Measurements from ENCODE around the gene LY9. TPM values are rescaled to one million over a fixed set of nuclear protein-coding genes. Genes with fewer than 3 reads are reported as not detected.

The LY9 gene
- total and polyA plus RNA-seq, 2 of the 13 experiments (the other 11 are each of a cell fraction or from before 2014, with no cell fraction given), result not detected

DNA sequence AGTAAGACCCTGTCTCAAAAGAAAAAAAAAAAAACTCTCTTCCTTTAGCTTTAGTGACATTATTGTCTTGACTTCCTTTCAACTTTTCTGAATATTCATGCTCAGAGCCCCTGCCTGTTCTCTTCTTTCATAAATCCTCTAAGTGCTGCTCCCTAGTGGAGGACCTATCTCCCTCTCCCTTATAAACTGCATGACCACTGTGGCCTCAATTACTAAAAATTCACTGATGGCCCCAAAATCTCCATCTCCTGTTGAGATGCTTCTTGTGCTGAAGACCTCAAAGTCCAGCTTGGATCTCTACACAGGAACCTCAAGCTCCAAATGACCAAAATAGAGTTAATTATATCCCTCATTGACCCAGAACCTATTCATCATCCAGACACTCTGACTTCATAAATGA, 81.2 kb downstream of the LY9 start:
- Histone ChIP-seq H3K9me3 (ENCODE audit: low read length) (no peaks in the 10 kb centered on the region), H3K36me3 (replicated peaks in 1 of 2; ENCODE audit: control insufficient read depth in 1 of 2, insufficient read depth in 2 of 2, low read length in 2 of 2) (no peaks in the 10 kb centered on the region), H3K9ac (ENCODE audit: insufficient read depth, low read depth, low read length) (no peak overlapping the region), H3K4me3 (replicated peaks in 1 of 3; ENCODE audit: insufficient read depth in 1 of 3, low read depth in 2 of 3, low read length in 3 of 3) (no peak overlapping the region), H4K20me1 (ENCODE audit: insufficient read depth, low read length) (no peaks in the 10 kb centered on the region), H2AFZ (ENCODE audit: low read length) (no peak overlapping the region), H3K4me1 (ENCODE audit: insufficient read depth, low read length) (no peaks in the 10 kb centered on the region), H3K27ac (ENCODE audit: extremely low read length, insufficient read depth, low read length) (no peak overlapping the region), H3K79me2 (ENCODE audit: insufficient read depth, low read length) (no peaks in the 10 kb centered on the region), H3K4me2 (ENCODE audit: low read depth, low read length) (no peak overlapping the region), H3K27me3 (ENCODE audit: control insufficient read depth in 1 of 2, insufficient read depth in 2 of 2, low read length in 2 of 2) (no peaks in the 10 kb centered on the region; a peak in 1 of 5 replicates)
- no TSS peak for BruUV-seq (replicated peaks)
- ChIA-PET CTCF (ENCODE audit: low intra/inter-chr PET ratio, low total read pairs) (no interaction called here), POLR2A (no interaction called here)
- intact Hi-C loops (cut with micrococcal nuclease; ENCODE audit: unreplicated experiment), result no loop called here
- ATAC-seq (no peak), FAIRE-seq (no peak), DNase-seq (ENCODE audit: low spot score) (no peak)
- TF ChIP-seq, protein P1, sequence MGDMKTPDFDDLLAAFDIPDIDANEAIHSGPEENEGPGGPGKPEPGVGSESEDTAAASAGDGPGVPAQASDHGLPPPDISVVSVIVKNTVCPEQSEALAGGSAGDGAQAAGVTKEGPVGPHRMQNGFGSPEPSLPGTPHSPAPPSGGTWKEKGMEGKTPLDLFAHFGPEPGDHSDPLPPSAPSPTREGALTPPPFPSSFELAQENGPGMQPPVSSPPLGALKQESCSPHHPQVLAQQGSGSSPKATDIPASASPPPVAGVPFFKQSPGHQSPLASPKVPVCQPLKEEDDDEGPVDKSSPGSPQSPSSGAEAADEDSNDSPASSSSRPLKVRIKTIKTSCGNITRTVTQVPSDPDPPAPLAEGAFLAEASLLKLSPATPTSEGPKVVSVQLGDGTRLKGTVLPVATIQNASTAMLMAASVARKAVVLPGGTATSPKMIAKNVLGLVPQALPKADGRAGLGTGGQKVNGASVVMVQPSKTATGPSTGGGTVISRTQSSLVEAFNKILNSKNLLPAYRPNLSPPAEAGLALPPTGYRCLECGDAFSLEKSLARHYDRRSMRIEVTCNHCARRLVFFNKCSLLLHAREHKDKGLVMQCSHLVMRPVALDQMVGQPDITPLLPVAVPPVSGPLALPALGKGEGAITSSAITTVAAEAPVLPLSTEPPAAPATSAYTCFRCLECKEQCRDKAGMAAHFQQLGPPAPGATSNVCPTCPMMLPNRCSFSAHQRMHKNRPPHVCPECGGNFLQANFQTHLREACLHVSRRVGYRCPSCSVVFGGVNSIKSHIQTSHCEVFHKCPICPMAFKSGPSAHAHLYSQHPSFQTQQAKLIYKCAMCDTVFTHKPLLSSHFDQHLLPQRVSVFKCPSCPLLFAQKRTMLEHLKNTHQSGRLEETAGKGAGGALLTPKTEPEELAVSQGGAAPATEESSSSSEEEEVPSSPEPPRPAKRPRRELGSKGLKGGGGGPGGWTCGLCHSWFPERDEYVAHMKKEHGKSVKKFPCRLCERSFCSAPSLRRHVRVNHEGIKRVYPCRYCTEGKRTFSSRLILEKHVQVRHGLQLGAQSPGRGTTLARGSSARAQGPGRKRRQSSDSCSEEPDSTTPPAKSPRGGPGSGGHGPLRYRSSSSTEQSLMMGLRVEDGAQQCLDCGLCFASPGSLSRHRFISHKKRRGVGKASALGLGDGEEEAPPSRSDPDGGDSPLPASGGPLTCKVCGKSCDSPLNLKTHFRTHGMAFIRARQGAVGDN (CRISPR knock-in tag; IDR thresholded peaks at IDR 0.05), result no peak
- TF ChIP-seq ZNF234 (CRISPR knock-in tag; conservative IDR thresholded peaks at IDR 0.05) (no peak), KMT2B (CRISPR knock-in tag; IDR thresholded peaks at IDR 0.05) (no peak), BORCS8-MEF2B (CRISPR knock-in tag; IDR thresholded peaks at IDR 0.05) (no peak), ATM (IDR thresholded peaks at IDR 0.05; ENCODE audit: borderline replicate concordance) (no peak), ZNF772 (CRISPR knock-in tag; IDR thresholded peaks at IDR 0.05) (no peak), ZNF292 (CRISPR knock-in tag; IDR thresholded peaks at IDR 0.05; ENCODE audit: borderline replicate concordance, low read depth) (no peak), CEBPB (IDR thresholded peaks at IDR 0.05; ENCODE audit: borderline replicate concordance, low read depth, low read length) (no peak), LCORL (IDR thresholded peaks at IDR 0.05) (no peak), LCORL (CRISPR knock-in tag; IDR thresholded peaks at IDR 0.05) (no peak)
- in situ Hi-C loops (cut with HindIII; ENCODE audit: extremely low pct_ligation_motif_present, low pct_unique_long_range_greater_than_20kb), result no loop called here

Other genes with a start within 250 kb of the LY9 start
- gene CD84, start 216.7 kb upstream of the LY9 start, total RNA-seq (2016; rRNA removed; fragmentation: Illumina TruSeq; extraction: Trizol), result not detected in 2 replicates
- not detected in 2 replicates for gene CD84, start 216.7 kb upstream of the LY9 start, polyA plus RNA-seq (2011; rRNA removed)
- gene SLAMF1, start 149.1 kb upstream of the LY9 start, total RNA-seq (2016; rRNA removed; fragmentation: Illumina TruSeq; extraction: Trizol), result not detected in 2 replicates
- gene SLAMF1, start 149.1 kb upstream of the LY9 start, polyA plus RNA-seq (2011; rRNA removed), result not detected in 2 replicates
- not detected in 2 replicates for gene CD48, start 84.4 kb upstream of the LY9 start, total RNA-seq (2016; rRNA removed; fragmentation: Illumina TruSeq; extraction: Trizol)
- not detected in 2 replicates for gene CD48, start 84.4 kb upstream of the LY9 start, polyA plus RNA-seq (2011; rRNA removed)
- gene SLAMF7, start 56.9 kb upstream of the LY9 start, total RNA-seq (2016; rRNA removed; fragmentation: Illumina TruSeq; extraction: Trizol), result not detected in 2 replicates
- gene SLAMF7, start 56.9 kb upstream of the LY9 start, polyA plus RNA-seq (2011; rRNA removed), result not detected in 2 replicates
- 0.09 TPM in 1 of 2 replicates, not detected in the other for gene CD244, start 66.7 kb downstream of the LY9 start, total RNA-seq (2016; rRNA removed; fragmentation: Illumina TruSeq; extraction: Trizol)
- not detected in 2 replicates for gene CD244, start 66.7 kb downstream of the LY9 start, polyA plus RNA-seq (2011; rRNA removed)
- not detected in 2 replicates for gene ITLN1, start 89.0 kb downstream of the LY9 start, total RNA-seq (2016; rRNA removed; fragmentation: Illumina TruSeq; extraction: Trizol)
- gene ITLN1, start 89.0 kb downstream of the LY9 start, polyA plus RNA-seq (2011; rRNA removed), result not detected in 2 replicates
- gene ITLN2, start 158.6 kb downstream of the LY9 start, total RNA-seq (2016; rRNA removed; fragmentation: Illumina TruSeq; extraction: Trizol), result not detected in 2 replicates
- not detected in 2 replicates for gene ITLN2, start 158.6 kb downstream of the LY9 start, polyA plus RNA-seq (2011; rRNA removed)
- gene F11R, start 225.0 kb downstream of the LY9 start, total RNA-seq (2016; rRNA removed; fragmentation: Illumina TruSeq; extraction: Trizol), result 41.4 and 95.8 TPM in 2 replicates
- 105 and 145 TPM in 2 replicates for gene F11R, start 225.0 kb downstream of the LY9 start, polyA plus RNA-seq (2011; rRNA removed)
- gene TSTD1, start 242.8 kb downstream of the LY9 start, total RNA-seq (2016; rRNA removed; fragmentation: Illumina TruSeq; extraction: Trizol), result 0.31 TPM in 1 of 2 replicates, not detected in the other
- 0.15 TPM in 1 of 2 replicates, not detected in the other for gene TSTD1, start 242.8 kb downstream of the LY9 start, polyA plus RNA-seq (2011; rRNA removed)
- 32.2 and 39.4 TPM in 2 replicates for gene USF1, start 249.8 kb downstream of the LY9 start, total RNA-seq (2016; rRNA removed; fragmentation: Illumina TruSeq; extraction: Trizol)
- 26.9 and 40.0 TPM in 2 replicates for gene USF1, start 249.8 kb downstream of the LY9 start, polyA plus RNA-seq (2011; rRNA removed)

All from HepG2 (cell line).